Middle frontal gyrus (tissue), 1 donor: ENCODE measurements around the gene PCDHGC4.

Experiments used
- DNase-seq: peaks from one replicate; pipeline ENCODE4 v3.0.0-alpha.2; 2015; ENCODE audit warnings: low spot score; ENCODE audit errors: extremely low spot score

The PCDHGC4 gene

DNA sequence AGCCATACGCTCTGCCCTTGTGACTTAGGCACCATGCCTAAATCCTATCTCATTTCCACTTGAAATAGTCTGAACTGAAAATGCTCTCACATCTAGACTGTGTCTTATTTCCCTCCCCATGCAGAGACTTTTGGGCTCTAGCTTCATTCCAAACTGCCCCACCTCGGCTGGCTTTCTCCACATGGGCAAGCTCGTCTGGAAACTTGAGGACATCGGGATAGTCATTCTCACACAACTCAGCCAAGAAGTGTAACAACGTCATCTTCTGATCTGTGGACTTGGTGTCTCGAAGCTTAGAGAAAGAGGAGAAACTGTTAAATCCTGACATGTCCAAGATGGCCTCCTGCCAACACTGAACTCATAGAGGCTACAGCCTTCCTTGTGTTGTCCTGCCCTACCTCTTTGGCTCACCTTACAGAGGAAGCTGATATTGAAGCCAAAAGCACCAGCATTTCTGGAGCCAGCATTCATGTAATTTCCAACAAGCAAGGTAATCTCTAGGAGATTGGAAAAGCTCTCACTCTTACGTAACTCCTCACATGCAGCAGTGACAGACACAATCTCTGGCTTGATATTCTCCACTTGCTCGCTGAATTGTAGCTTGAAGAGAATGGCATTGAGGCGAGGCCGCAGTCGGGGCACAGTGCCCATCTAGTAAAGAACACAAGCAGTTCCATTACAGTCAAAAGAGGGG, 43.6 kb downstream of the PCDHGC4 start:
- DNase-seq, result no peak

DNA sequence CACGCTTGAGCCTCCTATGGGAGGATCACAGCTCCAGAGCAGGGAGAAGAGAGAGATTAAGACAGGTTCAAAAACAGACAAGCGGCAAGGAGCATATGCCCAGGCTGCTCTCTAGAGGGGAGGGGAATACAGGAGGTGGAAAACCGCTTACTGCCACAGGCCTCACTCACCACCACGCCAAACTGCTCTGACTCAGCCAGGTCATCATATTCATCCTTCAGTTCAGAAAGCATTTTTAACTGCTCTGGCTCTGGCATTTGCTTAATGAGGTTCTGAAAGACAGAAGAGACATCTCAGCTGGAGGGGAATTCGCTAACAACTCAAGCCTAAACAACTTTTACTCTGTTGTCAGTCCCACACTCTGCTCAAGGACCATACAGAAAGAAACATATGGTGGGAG, 44.2 kb downstream of the PCDHGC4 start:
- DNase-seq, result no peak

GRCh38 chr5:141529873-141530272, 45.0 kb downstream of the PCDHGC4 start:
- no peak for DNase-seq

DNA sequence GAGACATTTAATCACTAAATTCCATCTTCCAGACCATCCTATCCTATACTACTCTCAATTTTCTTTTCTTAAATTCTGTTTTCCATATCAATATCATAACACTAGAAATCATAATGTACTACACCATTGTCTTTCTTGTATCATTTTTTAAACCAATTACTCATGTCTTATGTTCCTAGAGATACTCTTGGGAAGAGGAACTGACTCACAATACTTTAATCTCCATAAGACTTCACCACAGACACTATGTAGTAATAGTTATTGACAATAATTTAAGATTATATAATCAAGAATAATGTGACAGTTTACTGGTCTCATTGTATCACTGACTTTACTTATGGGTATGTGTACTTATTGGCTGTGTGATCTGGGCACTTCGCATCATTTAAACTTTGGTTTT, 47.9 kb downstream of the PCDHGC4 start:
- no peak for DNase-seq

- DNase-seq, result no peak
Measured at GRCh38 chr5:141533897-141534296, 49.1 kb downstream of the PCDHGC4 start.

DNA sequence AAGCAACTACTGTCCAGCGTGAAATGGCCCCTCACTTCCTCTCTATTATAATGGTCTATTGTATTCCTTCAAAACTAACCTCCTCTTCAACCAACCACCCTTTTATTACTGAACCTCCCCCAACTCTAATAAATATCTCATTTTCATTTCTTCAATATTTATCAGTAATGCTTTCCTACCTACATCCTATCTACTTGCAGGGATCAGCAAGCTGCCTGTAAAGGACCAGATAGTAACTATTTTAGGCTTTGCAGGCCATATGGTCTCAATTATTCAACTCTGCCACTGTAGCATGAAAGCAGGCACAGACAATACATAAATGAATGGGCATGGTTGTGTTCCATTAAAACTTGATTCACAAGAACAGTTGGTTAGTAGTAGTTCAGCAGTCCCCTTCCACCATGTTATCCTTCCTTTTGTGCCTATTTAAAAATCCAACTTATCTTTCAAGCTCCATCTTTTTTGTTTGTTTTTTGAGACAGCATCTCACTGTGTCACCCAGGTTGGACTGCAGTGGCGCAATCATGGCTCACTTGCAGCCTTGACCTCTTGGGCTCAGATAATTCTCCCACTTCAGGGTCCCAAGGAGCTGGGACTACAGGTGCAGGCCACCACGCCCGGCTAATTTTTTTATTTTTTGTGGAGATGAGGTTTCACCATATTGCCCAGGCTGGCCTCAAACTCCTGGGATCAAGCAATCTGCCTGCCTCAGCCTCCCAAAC, 49.8 kb downstream of the PCDHGC4 start:
- DNase-seq, result no peak
